Hepatocyte (in vitro differentiated cells): Measurements from ENCODE around the gene BSN. TPM values are rescaled to one million over a fixed set of nuclear protein-coding genes. Genes with fewer than 3 reads are reported as not detected.

Source experiments
- DNase-seq: peaks from one replicate; pipeline ENCODE4 v3.0.0-alpha.2; 2016; ENCODE audit warnings: low spot score
- H2AFZ ChIP-seq: fragments of 200-600 bp; sonication (generic); 2 replicates; pipeline ENCODE4 v1.6.0; 2016; ENCODE audit warnings: antibody characterized with exemption, mild to moderate bottlenecking
- H3K27ac ChIP-seq: fragments of 200-600 bp; sonication (generic); 2 replicates; pipeline ENCODE4 v1.5.1; 2016; ENCODE audit warnings: mild to moderate bottlenecking
- H3K27me3 ChIP-seq: fragments of 200-600 bp; sonication (generic); 2 replicates; pipeline ENCODE4 v1.6.1; 2016
- H3K36me3 ChIP-seq: fragments of 200-600 bp; sonication (generic); replicated peaks from 2 replicates; pipeline ENCODE4 v1.5.1; 2016; ENCODE audit warnings: low read depth; ENCODE audit not compliant: insufficient read depth
- H3K4me1 ChIP-seq: fragments of 200-600 bp; sonication (generic); 2 replicates; pipeline ENCODE4 v1.5.1; 2016; ENCODE audit warnings: mild to moderate bottlenecking, moderate library complexity; ENCODE audit not compliant: insufficient read depth
- H3K4me2 ChIP-seq: fragments of 200-600 bp; sonication (generic); 2 replicates; pipeline ENCODE4 v1.6.0; 2016
- H3K4me3 ChIP-seq: fragments of 200-600 bp; sonication (generic); 2 replicates; pipeline ENCODE4 v1.5.1; 2016; ENCODE audit warnings: mild to moderate bottlenecking
- H3K79me2 ChIP-seq: fragments of 200-600 bp; sonication (generic); 2 replicates; pipeline ENCODE4 v1.6.0; 2017; ENCODE audit warnings: mild to moderate bottlenecking
- H3K9me2 ChIP-seq: fragments of 200-600 bp; sonication (generic); replicated peaks from 2 replicates; pipeline ENCODE4 v1.6.0; 2017; ENCODE audit warnings: mild to moderate bottlenecking; ENCODE audit not compliant: insufficient read depth
- H3K9me3 ChIP-seq: fragments of 200-600 bp; sonication (generic); 2 replicates; pipeline ENCODE4 v1.5.1; 2016; ENCODE audit warnings: low read depth, mild to moderate bottlenecking
- H4K20me1 ChIP-seq: fragments of 200-600 bp; sonication (generic); 2 replicates; pipeline ENCODE4 v1.6.0; 2016; ENCODE audit warnings: mild to moderate bottlenecking; ENCODE audit not compliant: insufficient read depth, poor library complexity, severe bottlenecking
- EZH2 ChIP-seq: fragments of 200-600 bp; sonication (generic); IDR thresholded peaks from 2 replicates; pipeline ENCODE4 v1.6.1; 2016; ENCODE audit warnings: antibody characterized with exemption, mild to moderate bottlenecking, borderline replicate concordance
- EZH2phosphoT487 ChIP-seq: fragments of 200-600 bp; sonication (generic); IDR thresholded peaks from one replicate; pipeline ENCODE4 v1.6.1; 2018; ENCODE audit warnings: antibody characterized with exemption, mild to moderate bottlenecking, low read depth, moderate library complexity; ENCODE audit not compliant: unreplicated experiment, severe bottlenecking
- WGBS: methylation state at CpG from one replicate; pipeline ENCODE4 v1.1.6; 2016; ENCODE audit warnings: low lambda C conversion rate; ENCODE audit errors: missing lambda C conversion rate; 5-methylcytosine and 5-hydroxymethylcytosine counted together
- polyA plus RNA-seq: library from polyadenylated mRNA; unstranded; fragments of >200 nt; fragmentation: Nextera tagmentation; extraction: Ambion mirVana; gene quantifications from 2 replicates; pipeline ENCODE4 v1.2.1, GENCODE V29; 2016
- total RNA-seq: library from RNA; depleted of rRNA; stranded (reverse); fragments of >200 nt; gene quantifications from 2 replicates; pipeline ENCODE4 v1.2.3, GENCODE V29; 2014
- TF ChIP-seq, protein P1 (sequence below): fragments of 200-600 bp; sonication (generic); IDR thresholded peaks from 2 replicates; pipeline ENCODE4 v1.5.1; 2016; ENCODE audit warnings: antibody characterized with exemption, mild to moderate bottlenecking; ENCODE audit not compliant: poor library complexity

BSN gene
- total and polyA plus RNA-seq, 2 experiments from 2014 or later: 0.37 to 0.44 TPM

DNA sequence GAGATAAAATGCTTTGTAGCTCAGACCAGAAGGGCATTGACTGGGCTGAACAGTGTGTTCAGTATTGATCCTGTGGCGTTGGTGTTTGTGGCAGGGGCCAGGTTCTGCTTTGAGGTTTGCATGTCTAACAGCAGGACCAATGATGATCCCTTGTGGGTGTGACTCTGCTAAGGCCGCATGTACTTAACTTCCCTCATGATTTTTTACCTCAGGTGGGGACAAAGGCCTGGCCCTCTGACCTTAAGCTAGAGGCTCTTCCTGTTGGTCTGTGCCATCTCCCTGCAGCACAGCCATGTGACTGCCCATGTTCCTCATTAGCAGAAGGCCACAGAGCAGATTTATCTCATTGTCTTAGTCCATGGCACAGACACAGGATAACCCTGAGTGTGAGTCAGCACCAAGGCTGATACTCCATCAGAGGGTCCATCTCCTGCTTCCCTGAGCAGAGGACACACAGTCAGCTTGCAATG lies 34.3 kb upstream of the BSN start:
- WGBS: 93% methylated on average over 2 of the region's 2 CpGs
- Histone ChIP-seq H3K79me2 (peaks cover 46% of the 10 kb centered on the region), H3K9me3 (no peaks in the 10 kb centered on the region), H3K27ac (no peak overlapping the region), H4K20me1 (no peaks in the 10 kb centered on the region), H3K4me3 (no peak overlapping the region), H3K36me3 (no peaks in the 10 kb centered on the region), H3K9me2 (no peaks in the 10 kb centered on the region), H3K27me3 (no peaks in the 10 kb centered on the region), H3K4me2 (no peak overlapping the region), H2AFZ (no peak overlapping the region), H3K4me1 (no peaks in the 10 kb centered on the region)
- peak; percentile 16 for DNase-seq
- TF ChIP-seq EZH2phosphoT487: no peak
- no peak for TF ChIP-seq EZH2
- TF ChIP-seq, protein P1, sequence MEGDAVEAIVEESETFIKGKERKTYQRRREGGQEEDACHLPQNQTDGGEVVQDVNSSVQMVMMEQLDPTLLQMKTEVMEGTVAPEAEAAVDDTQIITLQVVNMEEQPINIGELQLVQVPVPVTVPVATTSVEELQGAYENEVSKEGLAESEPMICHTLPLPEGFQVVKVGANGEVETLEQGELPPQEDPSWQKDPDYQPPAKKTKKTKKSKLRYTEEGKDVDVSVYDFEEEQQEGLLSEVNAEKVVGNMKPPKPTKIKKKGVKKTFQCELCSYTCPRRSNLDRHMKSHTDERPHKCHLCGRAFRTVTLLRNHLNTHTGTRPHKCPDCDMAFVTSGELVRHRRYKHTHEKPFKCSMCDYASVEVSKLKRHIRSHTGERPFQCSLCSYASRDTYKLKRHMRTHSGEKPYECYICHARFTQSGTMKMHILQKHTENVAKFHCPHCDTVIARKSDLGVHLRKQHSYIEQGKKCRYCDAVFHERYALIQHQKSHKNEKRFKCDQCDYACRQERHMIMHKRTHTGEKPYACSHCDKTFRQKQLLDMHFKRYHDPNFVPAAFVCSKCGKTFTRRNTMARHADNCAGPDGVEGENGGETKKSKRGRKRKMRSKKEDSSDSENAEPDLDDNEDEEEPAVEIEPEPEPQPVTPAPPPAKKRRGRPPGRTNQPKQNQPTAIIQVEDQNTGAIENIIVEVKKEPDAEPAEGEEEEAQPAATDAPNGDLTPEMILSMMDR: no peak

DNA sequence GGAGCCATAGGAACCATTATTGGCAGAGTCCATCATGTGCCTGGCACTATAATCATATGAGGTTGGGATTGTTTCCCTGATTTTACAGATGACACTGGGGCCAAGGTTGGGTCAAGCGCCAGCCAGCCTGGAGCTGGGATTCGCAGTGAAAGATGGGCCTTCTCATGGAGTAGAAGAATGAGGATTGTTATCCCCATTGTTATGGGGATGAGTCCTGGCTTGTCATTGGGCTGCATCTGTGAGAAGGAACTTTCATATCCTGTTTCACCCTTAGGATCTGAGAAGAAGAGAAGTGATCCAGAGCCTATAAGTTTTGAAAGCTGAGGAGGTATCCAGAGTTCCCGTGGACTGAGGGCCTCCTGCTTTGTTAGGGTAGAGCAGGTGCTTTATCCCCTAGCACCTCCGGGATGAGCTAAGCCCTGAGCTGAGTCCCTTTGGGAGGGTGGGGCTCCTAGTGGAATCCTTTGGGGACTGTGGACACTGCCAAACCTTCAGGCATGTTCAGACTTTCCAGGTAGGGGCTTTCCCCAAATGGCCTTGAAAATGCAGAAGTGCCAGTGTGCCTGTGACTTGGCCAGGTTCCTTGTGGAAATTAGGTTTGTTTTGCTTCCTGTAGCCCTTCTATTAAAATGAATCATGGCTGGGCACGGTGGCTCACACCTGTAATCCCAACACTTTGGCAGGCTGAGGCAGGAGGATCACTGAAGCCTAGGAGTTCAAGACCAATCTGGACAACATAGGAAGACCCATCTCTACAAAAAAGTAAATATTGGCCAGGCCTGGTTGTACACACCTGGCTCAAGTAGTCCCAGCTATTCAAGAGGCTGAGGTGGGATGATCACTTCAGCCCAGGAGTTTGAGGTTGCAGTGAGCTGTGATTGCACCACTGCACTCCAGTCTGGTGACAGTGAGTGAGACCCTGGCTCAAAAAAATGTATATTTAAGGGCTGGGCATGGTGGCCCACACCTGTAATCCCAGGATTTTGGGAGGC lies 30.2 kb upstream of the BSN start:
- no peaks in the 10 kb centered on the region for H3K9me2 ChIP-seq
- WGBS: 91% methylated on average over 5 of the region's 5 CpGs
- TF ChIP-seq, protein P1: no peak
- TF ChIP-seq EZH2phosphoT487: no peak
- TF ChIP-seq EZH2: no peak
- no peak overlapping the region for H3K4me3 ChIP-seq
- H3K36me3 ChIP-seq: no peaks in the 10 kb centered on the region
- no peak for DNase-seq
- no peak overlapping the region for H3K27ac ChIP-seq
- H3K79me2 ChIP-seq: peaks cover 24% of the 10 kb centered on the region
- no peak overlapping the region for H2AFZ ChIP-seq
- no peaks in the 10 kb centered on the region for H3K9me3 ChIP-seq
- H3K4me1 ChIP-seq: no peaks in the 10 kb centered on the region
- H4K20me1 ChIP-seq: no peaks in the 10 kb centered on the region
- H3K27me3 ChIP-seq: no peaks in the 10 kb centered on the region
- H3K4me2 ChIP-seq: no peak overlapping the region

DNA sequence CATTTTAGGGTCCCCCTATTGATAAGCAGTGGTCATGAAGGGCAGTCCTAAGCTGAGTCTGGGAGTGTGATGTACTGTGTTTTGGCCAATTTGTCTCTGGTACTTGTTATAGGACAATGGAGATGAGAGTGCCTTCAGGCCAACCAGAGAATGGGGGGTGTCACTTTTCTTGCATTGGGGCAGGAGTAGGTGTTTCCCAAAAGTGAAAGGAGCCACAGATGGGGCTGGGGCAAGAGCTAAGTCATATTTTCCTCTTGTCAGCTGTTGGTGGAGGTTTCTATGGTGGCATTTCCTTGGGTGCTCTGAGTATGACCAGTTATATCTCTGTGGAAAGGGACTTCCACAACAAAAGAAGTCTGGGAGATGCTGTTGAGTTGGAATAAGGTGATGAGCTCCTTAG lies 24.7 kb upstream of the BSN start:
- no peaks in the 10 kb centered on the region for H3K36me3 ChIP-seq
- no peaks in the 10 kb centered on the region for H3K9me2 ChIP-seq
- no peak for TF ChIP-seq EZH2phosphoT487
- TF ChIP-seq, protein P1: no peak
- no peak for TF ChIP-seq EZH2
- no peak for DNase-seq
- no peak overlapping the region for H3K27ac ChIP-seq
- no peak overlapping the region for H2AFZ ChIP-seq
- H3K4me2 ChIP-seq: no peak overlapping the region
- H3K4me3 ChIP-seq: no peak overlapping the region
- peaks cover 7% of the 10 kb centered on the region for H3K79me2 ChIP-seq
- no peaks in the 10 kb centered on the region for H3K4me1 ChIP-seq
- no peaks in the 10 kb centered on the region for H3K27me3 ChIP-seq
- no peaks in the 10 kb centered on the region for H3K9me3 ChIP-seq
- H4K20me1 ChIP-seq: no peaks in the 10 kb centered on the region
